Caco-2 (cell line): ENCODE results near the gene EXOSC2. TPM values are rescaled to one million over a fixed set of nuclear protein-coding genes. Genes with fewer than 3 reads are reported as not detected.

Experiments used
- BruUV-seq: library from RNA; stranded (reverse); fragments of 400-500 nt; replicated peaks from 2 replicates; lab custom pipeline; 2021; lab: Mats Ljungman, UMichigan
- CTCF ChIA-PET: fragments of 300-600 bp; sonication (Branson Sonifier 250); formaldehyde crosslinking; loops from one replicate; lab custom pipeline; 2022; ENCODE audit warnings: antibody characterized with exemption; lab: Charles Lee
- POLR2A ChIA-PET: fragments of 300-600 bp; sonication (Branson Sonifier 250); formaldehyde crosslinking; loops from one replicate; lab custom pipeline; 2022; ENCODE audit warnings: antibody characterized with exemption; lab: Charles Lee
- DNase-seq, 2 experiments: peaks; one replicate each; pipeline versions ENCODE4 v3.0.0 to v3.0.0-alpha.2; 2020 to 2022
- H3K27me3 ChIP-seq: replicated peaks from 2 replicates; pipeline ENCODE4 v1.6.0; 2011; ENCODE audit warnings: low read length; ENCODE audit not compliant: control insufficient read depth, insufficient read depth
- H3K36me3 ChIP-seq: 2 replicates; pipeline ENCODE4 v1.5.1; 2011; ENCODE audit warnings: low read length; ENCODE audit not compliant: control insufficient read depth, insufficient read depth
- H3K4me1 ChIP-seq: fragments of 250-450 bp; sonication (Bioruptor Pico); 2 replicates; pipeline ENCODE4 v1.5.1; 2020; ENCODE audit warnings: mild to moderate bottlenecking
- H3K4me3 ChIP-seq: 2 replicates; pipeline ENCODE4 v1.5.1; 2011; ENCODE audit warnings: low read depth, mild to moderate bottlenecking, control low read depth, low read length
- H3K9me3 ChIP-seq: fragments of 250-450 bp; sonication (Bioruptor Pico); 2 replicates; pipeline ENCODE4 v1.5.1; 2020; ENCODE audit warnings: mild to moderate bottlenecking, moderate library complexity
- H3K27ac Mint-ChIP-seq: one replicate; pipeline ENCODE4 v1.8.0; 2022; ENCODE audit warnings: mixed read lengths; ENCODE audit not compliant: unreplicated experiment
- H3K27me3 Mint-ChIP-seq: one replicate; pipeline ENCODE4 v1.8.0; 2022; ENCODE audit warnings: mixed read lengths; ENCODE audit not compliant: insufficient read depth, unreplicated experiment
- H3K36me3 Mint-ChIP-seq: one replicate; pipeline ENCODE4 v1.8.0; 2022; ENCODE audit warnings: mild to moderate bottlenecking, mixed read lengths; ENCODE audit not compliant: insufficient read depth, unreplicated experiment
- H3K4me1 Mint-ChIP-seq: one replicate; pipeline ENCODE4 v1.8.0; 2022; ENCODE audit warnings: low read depth, mixed read lengths; ENCODE audit not compliant: unreplicated experiment
- H3K4me3 Mint-ChIP-seq: one replicate; pipeline ENCODE4 v1.8.0; 2022; ENCODE audit warnings: mild to moderate bottlenecking, moderate library complexity, mixed read lengths; ENCODE audit not compliant: unreplicated experiment
- H3K9me3 Mint-ChIP-seq: one replicate; pipeline ENCODE4 v1.8.0; 2022; ENCODE audit warnings: mixed read lengths; ENCODE audit not compliant: unreplicated experiment
- intact Hi-C: fragments of 100-400 bp; cut with micrococcal nuclease; formaldehyde crosslinking; loops from one replicate; pipeline ENCODE4 v1.10.0; 2022; ENCODE audit not compliant: unreplicated experiment
- total RNA-seq: library from RNA; stranded (reverse); gene quantifications from 2 replicates; pipeline ENCODE4 v1.2.3, GENCODE V29; 2022
- TF ChIP-seq, protein P1 (sequence below), 2 experiments: fragments of 200-600 bp in 1 of 2; IDR thresholded peaks; 1 replicate in 1 of 2; 2 replicates in 1 of 2; pipeline versions ENCODE4 v1.5.1 to v1.8.0; 2011 to 2022; ENCODE audit warnings: antibody characterized with exemption in 1 of 2, control low read depth in 1 of 2, inconsistent platforms in 1 of 2, low read depth in 1 of 2, low read length in 1 of 2, mild to moderate bottlenecking in 1 of 2, moderate library complexity in 1 of 2; ENCODE audit not compliant: insufficient read depth in 1 of 2, severe bottlenecking in 1 of 2, unreplicated experiment in 1 of 2

Gene EXOSC2
- total RNA-seq, 1 experiment from 2014 or later: 59.1 TPM

DNA sequence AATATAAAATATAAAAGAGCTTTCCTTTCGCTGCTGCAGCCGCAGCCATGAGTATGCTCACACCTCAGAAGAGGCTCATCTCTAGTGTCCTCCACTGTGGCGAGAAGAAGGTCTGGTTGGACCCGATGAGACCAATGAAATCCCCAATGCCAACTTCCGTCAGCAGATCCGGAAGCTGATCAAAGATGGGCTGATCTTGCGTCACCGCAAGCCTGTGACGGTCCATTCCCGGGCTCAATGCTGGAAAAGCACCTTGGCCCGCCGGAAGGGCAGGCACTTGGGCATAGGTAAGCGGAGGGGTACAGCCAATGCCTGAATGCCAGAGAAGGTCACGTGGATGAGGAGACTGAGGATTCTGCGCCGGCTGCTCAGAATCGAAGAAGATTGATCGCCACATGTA is 41.8 kb upstream of the EXOSC2 start:
- CTCF ChIA-PET: no interaction called here
- BruUV-seq: no TSS peak
- intact Hi-C loops: no loop called here

DNA sequence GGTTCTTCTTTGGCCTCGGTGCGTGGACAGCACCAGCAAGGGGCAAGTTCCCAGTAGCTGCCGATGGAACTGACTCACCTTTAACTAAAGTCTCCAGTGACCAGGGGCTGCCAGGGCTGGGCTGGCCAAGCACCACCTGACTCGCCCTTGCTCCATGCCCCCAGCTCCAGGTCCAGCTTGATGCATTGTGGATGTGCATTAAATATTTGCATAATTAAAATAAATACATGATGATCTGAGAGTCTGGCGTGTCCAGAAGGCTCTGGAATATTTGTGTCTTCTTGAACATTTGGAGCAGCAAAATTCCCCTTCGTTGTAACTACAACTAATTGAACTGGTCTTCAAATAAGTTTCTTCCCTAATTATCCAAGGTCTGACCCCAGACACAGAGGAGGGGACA is 38.7 kb upstream of the EXOSC2 start:
- Mint-ChIP-seq H3K4me3 (no peak overlapping the region), H3K27me3 (peaks cover 25% of the 10 kb centered on the region), H3K9me3 (no peaks in the 10 kb centered on the region), H3K4me1 (no peaks in the 10 kb centered on the region), H3K27ac (no peak overlapping the region), H3K36me3 (no peaks in the 10 kb centered on the region)
- DNase-seq: no peak
- ChIA-PET POLR2A (no interaction called here), CTCF (no interaction called here)
- Histone ChIP-seq H3K27me3 (no peaks in the 10 kb centered on the region), H3K4me1 (no peaks in the 10 kb centered on the region), H3K4me3 (no peak overlapping the region), H3K36me3 (no peaks in the 10 kb centered on the region), H3K9me3 (0 out of 2 replicates have a peak, but pooled peaks cover 6% of the 10 kb centered on the region)
- no TSS peak for BruUV-seq
- TF ChIP-seq, protein P1, sequence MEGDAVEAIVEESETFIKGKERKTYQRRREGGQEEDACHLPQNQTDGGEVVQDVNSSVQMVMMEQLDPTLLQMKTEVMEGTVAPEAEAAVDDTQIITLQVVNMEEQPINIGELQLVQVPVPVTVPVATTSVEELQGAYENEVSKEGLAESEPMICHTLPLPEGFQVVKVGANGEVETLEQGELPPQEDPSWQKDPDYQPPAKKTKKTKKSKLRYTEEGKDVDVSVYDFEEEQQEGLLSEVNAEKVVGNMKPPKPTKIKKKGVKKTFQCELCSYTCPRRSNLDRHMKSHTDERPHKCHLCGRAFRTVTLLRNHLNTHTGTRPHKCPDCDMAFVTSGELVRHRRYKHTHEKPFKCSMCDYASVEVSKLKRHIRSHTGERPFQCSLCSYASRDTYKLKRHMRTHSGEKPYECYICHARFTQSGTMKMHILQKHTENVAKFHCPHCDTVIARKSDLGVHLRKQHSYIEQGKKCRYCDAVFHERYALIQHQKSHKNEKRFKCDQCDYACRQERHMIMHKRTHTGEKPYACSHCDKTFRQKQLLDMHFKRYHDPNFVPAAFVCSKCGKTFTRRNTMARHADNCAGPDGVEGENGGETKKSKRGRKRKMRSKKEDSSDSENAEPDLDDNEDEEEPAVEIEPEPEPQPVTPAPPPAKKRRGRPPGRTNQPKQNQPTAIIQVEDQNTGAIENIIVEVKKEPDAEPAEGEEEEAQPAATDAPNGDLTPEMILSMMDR (IDR thresholded peaks at IDR 0.05; ENCODE audit: insufficient read depth in 1 of 2, low read depth in 1 of 2, low read length in 1 of 2, severe bottlenecking in 1 of 2, unreplicated experiment in 1 of 2): no peak
- intact Hi-C loops: no loop called here

More for the DNA sequence above, 41.8 kb upstream of the EXOSC2 start:
- TF ChIP-seq, protein P1 (IDR thresholded peaks at IDR 0.05; ENCODE audit: insufficient read depth in 1 of 2, low read depth in 1 of 2, low read length in 1 of 2, severe bottlenecking in 1 of 2, unreplicated experiment in 1 of 2): no peak
- Histone ChIP-seq H3K4me1 (no peaks in the 10 kb centered on the region), H3K27me3 (no peaks in the 10 kb centered on the region), H3K4me3 (no peak overlapping the region), H3K36me3 (no peaks in the 10 kb centered on the region), H3K9me3 (no peaks in the 10 kb centered on the region)
- Mint-ChIP-seq H3K9me3 (peaks cover 2% of the 10 kb centered on the region), H3K27me3 (peaks cover 13% of the 10 kb centered on the region), H3K4me1 (no peaks in the 10 kb centered on the region), H3K27ac (no peak overlapping the region), H3K4me3 (no peak overlapping the region), H3K36me3 (no peaks in the 10 kb centered on the region)
- POLR2A ChIA-PET: interaction anchor here (0.6 kb wide), 1 partner anchor 39 kb away, joined by 3 read pairs; no protein-coding TSS in a partner anchor
- DNase-seq: no peak

DNA sequence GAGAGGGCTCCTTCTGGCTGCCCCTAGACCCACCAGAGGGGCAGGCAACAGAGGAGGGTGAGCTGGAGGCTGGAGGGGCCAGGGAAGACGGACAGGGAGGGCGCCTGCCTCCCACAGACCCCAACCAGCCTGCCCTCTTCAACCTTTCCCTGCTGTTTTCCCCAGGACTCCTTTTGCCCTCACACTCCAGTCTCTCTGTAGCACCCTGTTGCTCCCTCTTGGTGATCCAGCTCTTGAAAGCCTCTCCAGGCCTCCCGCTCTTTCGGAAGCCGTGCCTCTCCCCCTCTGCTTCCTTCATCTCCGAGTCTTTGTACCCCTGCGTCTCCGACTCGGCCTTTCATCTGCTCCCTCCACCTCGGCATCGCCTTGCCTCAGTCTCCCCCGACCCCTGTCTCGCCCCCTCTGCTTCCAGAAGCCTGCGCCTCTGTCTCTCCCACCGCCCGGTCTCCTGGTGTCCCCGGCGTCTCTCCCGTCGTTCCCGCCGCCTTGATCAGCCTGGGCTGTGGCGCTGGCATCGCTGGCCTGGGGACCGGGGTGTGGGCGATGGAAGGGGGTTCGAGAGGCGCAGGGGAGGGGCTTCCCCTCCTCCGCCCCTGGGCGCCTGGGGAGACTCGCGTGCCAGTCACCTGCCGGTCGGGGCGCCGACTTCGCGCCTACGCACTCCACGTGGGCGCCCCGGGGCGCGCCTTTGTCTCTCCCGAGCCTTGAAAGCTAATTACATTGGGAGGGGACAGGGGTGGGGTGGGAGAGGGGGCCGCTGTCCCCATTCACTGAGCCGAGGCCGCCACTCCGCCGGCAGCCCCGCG is 34.5 kb upstream of the EXOSC2 start:
- Mint-ChIP-seq H3K4me3 (peak overlapping the region; percentile 67), H3K27me3 (peaks cover 33% of the 10 kb centered on the region), H3K36me3 (no peaks in the 10 kb centered on the region), H3K9me3 (no peaks in the 10 kb centered on the region), H3K4me1 (no peaks in the 10 kb centered on the region), H3K27ac (no peak overlapping the region)
- POLR2A ChIA-PET: no interaction called here
- Histone ChIP-seq H3K4me1 (no peaks in the 10 kb centered on the region; the same call in 1 of the 2 replicates), H3K9me3 (0 out of 2 replicates have a peak, but pooled peaks cover 6% of the 10 kb centered on the region), H3K4me3 (no peak overlapping the region), H3K27me3 (peaks cover 6% of the 10 kb centered on the region), H3K36me3 (no peaks in the 10 kb centered on the region)
- no peak for DNase-seq
- intact Hi-C loops: no loop called here
- CTCF ChIA-PET: no interaction called here
- no TSS peak for BruUV-seq
- TF ChIP-seq, protein P1 (IDR thresholded peaks at IDR 0.05; ENCODE audit: insufficient read depth in 1 of 2, low read depth in 1 of 2, low read length in 1 of 2, severe bottlenecking in 1 of 2, unreplicated experiment in 1 of 2): no peak
